ENCODE data around the gene ARID5A. TPM values are rescaled to one million over a fixed set of nuclear protein-coding genes. Genes with fewer than 3 reads are reported as not detected.

The ARID5A gene
- total RNA-seq, 4 donors from 2014 or later = 40.0 to 98.5 (median 53.9) TPM

DNA sequence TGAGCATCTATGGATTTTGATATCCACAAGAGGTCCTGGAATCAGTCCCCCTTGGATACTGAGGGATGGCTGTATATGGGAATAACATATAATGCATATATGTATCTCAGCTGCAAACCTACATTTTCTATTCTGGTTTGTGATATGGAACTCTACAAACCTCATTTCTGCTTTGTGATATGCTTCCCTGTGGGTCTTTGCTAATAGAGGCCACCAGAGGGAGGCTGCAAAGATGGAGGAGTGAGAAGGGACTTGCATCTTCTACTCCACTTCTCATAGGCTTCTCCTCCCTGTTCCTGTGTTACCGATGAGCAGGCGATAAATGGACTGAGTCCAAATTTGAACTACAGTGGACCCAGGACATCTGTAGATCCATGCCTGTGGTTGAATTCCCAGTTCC is 37.8 kb downstream of the ARID5A start:
- H3K27ac ChIP-seq = no peak overlapping the region
- H3K4me1 ChIP-seq = no peaks in the 10 kb centered on the region
- H3K36me3 ChIP-seq = no peaks in the 10 kb centered on the region
- H3K9me3 ChIP-seq = no peaks in the 10 kb centered on the region
- 82% methylated on average over 2 of the region's 2 CpGs; no CpG with 5 or more reads in 1 of the 2 donors for WGBS, 2 donors (ENCODE audit: low coverage in 1 of 2)
- H3K4me3 ChIP-seq = no peak overlapping the region
- no peak for ATAC-seq
- no peaks in the 10 kb centered on the region for H3K27me3 ChIP-seq
- no peak for TF ChIP-seq POLR2A (IDR thresholded peaks at IDR 0.05)
- TF ChIP-seq, protein P1, sequence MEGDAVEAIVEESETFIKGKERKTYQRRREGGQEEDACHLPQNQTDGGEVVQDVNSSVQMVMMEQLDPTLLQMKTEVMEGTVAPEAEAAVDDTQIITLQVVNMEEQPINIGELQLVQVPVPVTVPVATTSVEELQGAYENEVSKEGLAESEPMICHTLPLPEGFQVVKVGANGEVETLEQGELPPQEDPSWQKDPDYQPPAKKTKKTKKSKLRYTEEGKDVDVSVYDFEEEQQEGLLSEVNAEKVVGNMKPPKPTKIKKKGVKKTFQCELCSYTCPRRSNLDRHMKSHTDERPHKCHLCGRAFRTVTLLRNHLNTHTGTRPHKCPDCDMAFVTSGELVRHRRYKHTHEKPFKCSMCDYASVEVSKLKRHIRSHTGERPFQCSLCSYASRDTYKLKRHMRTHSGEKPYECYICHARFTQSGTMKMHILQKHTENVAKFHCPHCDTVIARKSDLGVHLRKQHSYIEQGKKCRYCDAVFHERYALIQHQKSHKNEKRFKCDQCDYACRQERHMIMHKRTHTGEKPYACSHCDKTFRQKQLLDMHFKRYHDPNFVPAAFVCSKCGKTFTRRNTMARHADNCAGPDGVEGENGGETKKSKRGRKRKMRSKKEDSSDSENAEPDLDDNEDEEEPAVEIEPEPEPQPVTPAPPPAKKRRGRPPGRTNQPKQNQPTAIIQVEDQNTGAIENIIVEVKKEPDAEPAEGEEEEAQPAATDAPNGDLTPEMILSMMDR (IDR thresholded peaks at IDR 0.05) = no peak
- TF ChIP-seq POLR2AphosphoS5 (IDR thresholded peaks at IDR 0.05) = no peak
- TF ChIP-seq EP300 (IDR thresholded peaks at IDR 0.05) = no peak

DNA sequence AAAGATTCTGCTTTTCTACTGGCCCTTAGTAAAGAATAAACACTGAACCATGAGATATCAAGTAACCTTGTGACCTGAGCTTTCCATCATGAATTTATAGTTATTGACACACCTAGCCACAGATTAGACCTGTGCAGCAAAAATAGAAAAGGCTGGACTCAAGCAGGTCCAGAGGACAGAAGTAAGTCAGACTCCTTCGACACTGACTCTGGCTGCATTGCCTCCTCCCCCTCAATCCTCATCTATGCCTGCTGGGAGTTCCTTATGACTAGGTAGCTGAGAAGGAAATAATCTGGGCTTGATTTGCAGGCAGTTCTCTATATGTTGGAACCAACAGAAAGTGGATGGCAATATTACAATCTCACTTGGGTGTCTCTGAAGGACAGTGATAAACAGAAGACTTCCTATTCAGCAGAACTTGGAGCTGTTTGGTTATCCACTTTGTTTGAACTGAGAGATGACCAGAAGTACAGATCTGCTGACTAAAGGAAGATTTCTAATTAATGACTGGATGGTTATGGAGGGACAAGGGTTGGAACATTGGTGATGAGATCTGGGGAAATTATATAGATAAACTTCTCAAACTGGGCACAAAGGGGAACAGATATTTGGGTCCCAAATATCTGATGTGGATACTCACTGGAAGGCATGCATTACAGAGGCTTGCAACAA is 39.4 kb downstream of the ARID5A start:
- H3K9me3 ChIP-seq = no peaks in the 10 kb centered on the region
- H3K27me3 ChIP-seq = no peaks in the 10 kb centered on the region
- no peaks in the 10 kb centered on the region for H3K4me1 ChIP-seq
- no peak for ATAC-seq
- TF ChIP-seq POLR2A (IDR thresholded peaks at IDR 0.05) (no peak), POLR2AphosphoS5 (IDR thresholded peaks at IDR 0.05) (no peak), EP300 (IDR thresholded peaks at IDR 0.05) (no peak)
- TF ChIP-seq, protein P1 (IDR thresholded peaks at IDR 0.05) = no peak
- no peak overlapping the region for H3K27ac ChIP-seq
- H3K36me3 ChIP-seq = no peaks in the 10 kb centered on the region
- WGBS, 2 donors (ENCODE audit: low coverage in 1 of 2) = no CpG with 5 or more reads among the region's 1 CpG
- H3K4me3 ChIP-seq = no peak overlapping the region

DNA sequence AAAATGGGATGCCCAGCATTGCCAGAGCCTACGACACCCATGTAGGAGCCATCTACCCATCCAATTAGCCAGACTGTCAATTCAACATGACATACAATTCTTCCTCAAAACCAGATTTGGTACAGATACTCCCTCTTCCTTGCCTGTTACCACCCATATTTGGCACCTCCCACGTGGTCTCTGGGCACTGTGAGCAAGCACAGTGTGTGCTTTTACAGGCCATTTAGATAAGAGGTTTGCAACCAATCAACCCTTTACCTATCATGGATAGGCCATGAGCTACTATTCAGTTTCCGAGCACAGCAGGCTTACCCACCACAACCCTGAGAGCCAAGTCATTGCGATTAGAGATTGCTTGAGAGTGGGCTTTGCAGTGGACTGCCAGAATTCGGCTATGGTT is 40.9 kb downstream of the ARID5A start:
- TF ChIP-seq POLR2AphosphoS5 (IDR thresholded peaks at IDR 0.05) = no peak
- TF ChIP-seq POLR2A (IDR thresholded peaks at IDR 0.05) = no peak
- TF ChIP-seq EP300 (IDR thresholded peaks at IDR 0.05) = no peak
- TF ChIP-seq, protein P1 (IDR thresholded peaks at IDR 0.05) = no peak
- H3K4me3 ChIP-seq = no peak overlapping the region
- H3K4me1 ChIP-seq = no peaks in the 10 kb centered on the region
- ATAC-seq = no peak
- H3K27ac ChIP-seq = no peak overlapping the region
- no peaks in the 10 kb centered on the region for H3K36me3 ChIP-seq
- H3K27me3 ChIP-seq = no peaks in the 10 kb centered on the region
- H3K9me3 ChIP-seq = no peaks in the 10 kb centered on the region
- WGBS, 2 donors (ENCODE audit: low coverage in 1 of 2) = 66 to 100% methylated on average over 2 to 5 of the region's 5 CpGs

DNA sequence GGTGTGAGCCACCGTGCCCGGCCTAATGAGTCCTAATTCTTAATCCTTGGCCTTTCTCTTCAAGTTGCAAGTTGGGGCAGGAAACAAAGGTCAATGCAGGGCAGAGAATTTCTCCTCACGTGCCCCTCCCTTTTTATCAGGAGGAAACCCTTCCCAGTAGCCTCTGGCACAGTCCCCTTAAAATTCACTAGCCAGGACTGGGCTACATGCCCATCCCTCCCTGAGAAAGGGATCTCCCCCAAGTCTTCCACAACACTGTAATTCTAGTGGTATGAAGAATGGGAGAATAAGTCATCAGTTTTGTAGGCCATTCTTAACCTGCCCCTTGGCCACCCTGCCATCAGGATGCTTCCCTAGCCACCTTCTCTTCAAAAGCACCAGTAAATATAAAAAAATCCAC is 42.2 kb downstream of the ARID5A start:
- H3K9me3 ChIP-seq = no peaks in the 10 kb centered on the region
- H3K27ac ChIP-seq = no peak overlapping the region
- ATAC-seq = no peak
- H3K27me3 ChIP-seq = no peaks in the 10 kb centered on the region
- no peaks in the 10 kb centered on the region for H3K36me3 ChIP-seq
- WGBS, 2 donors (ENCODE audit: low coverage in 1 of 2) = 60 to 80% methylated on average over 1 to 2 of the region's 3 CpGs
- TF ChIP-seq EP300 (IDR thresholded peaks at IDR 0.05) (no peak), POLR2AphosphoS5 (IDR thresholded peaks at IDR 0.05) (no peak), POLR2A (IDR thresholded peaks at IDR 0.05) (no peak)
- TF ChIP-seq, protein P1 (IDR thresholded peaks at IDR 0.05) = no peak
- H3K4me1 ChIP-seq = no peaks in the 10 kb centered on the region
- H3K4me3 ChIP-seq = no peak overlapping the region

DNA sequence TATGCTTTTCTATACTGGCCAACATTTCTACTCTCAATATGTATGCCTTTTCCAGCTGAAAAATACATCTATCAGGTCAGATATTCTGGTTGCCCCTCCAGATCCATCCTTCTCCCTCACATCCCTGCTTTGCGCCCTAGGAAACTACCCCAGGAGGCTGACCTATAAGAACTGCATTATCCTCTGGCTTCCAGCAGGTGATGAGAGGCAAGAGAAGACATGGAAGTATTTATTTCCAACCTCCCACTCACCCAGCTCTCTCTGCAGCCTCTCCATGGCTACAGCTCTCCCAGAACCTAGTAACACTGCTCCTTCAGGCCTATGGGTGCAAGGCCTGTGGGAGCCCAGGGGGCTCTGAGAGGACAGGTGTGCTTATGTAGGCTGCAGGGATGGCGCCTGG is 42.9 kb downstream of the ARID5A start:
- ATAC-seq = no peak
- H3K4me1 ChIP-seq = no peaks in the 10 kb centered on the region
- no peaks in the 10 kb centered on the region for H3K9me3 ChIP-seq
- H3K27ac ChIP-seq = no peak overlapping the region
- 100% methylated on average over 2 of the region's 2 CpGs; no CpG with 5 or more reads in 1 of the 2 donors for WGBS, 2 donors (ENCODE audit: low coverage in 1 of 2)
- H3K36me3 ChIP-seq = peaks cover 0 to 4% of the 10 kb centered on the region in 2 donors
- H3K4me3 ChIP-seq = no peak overlapping the region
- no peaks in the 10 kb centered on the region for H3K27me3 ChIP-seq
- TF ChIP-seq, protein P1 (IDR thresholded peaks at IDR 0.05) = no peak
- TF ChIP-seq EP300 (IDR thresholded peaks at IDR 0.05) (no peak), POLR2AphosphoS5 (IDR thresholded peaks at IDR 0.05) (no peak), POLR2A (IDR thresholded peaks at IDR 0.05) (no peak)
